GM12878 (cell line): Measurements from ENCODE around the gene KRT12. TPM values are rescaled to one million over a fixed set of nuclear protein-coding genes. Genes with fewer than 3 reads are reported as not detected.

Experiments
- ATAC-seq: fragments of 200-7000 bp; cut with Tn5 transposase; 3 replicates; pipeline ENCODE4 v1.9.1; 2020; ENCODE audit warnings: mild to moderate bottlenecking, moderate library complexity
- BruUV-seq: library from RNA; stranded (reverse); fragments of 400-500 nt; replicated peaks from 2 replicates; lab custom pipeline; 2021; lab: Mats Ljungman, UMichigan
- CTCF ChIA-PET: fragments of 300-600 bp; sonication (Branson Sonifier 250); formaldehyde crosslinking; extraction: SDS; loops from one replicate; lab custom pipeline; 2021; ENCODE audit warnings: inconsistent platforms; lab: Yijun Ruan, JAX
- POLR2A ChIA-PET: fragments of 350-600 bp; formaldehyde crosslinking; extraction: SDS; loops from one replicate; lab custom pipeline; 2021; ENCODE audit warnings: inconsistent platforms; lab: Charles Lee
- RAD21 ChIA-PET: fragments of 300-600 bp; sonication (Branson Sonifier 250); formaldehyde crosslinking; loops from one replicate; lab custom pipeline; 2023; ENCODE audit warnings: antibody characterized with exemption; ENCODE audit not compliant: unreplicated experiment; lab: Charles Lee
- SMC1A ChIA-PET: fragments of 300-600 bp; sonication (Branson Sonifier 250); formaldehyde crosslinking; loops from one replicate; lab custom pipeline; 2023; ENCODE audit not compliant: unreplicated experiment, uncharacterized antibody; lab: Charles Lee
- DNase-seq: peaks from one replicate; pipeline ENCODE4 v3.0.0-alpha.2; 2011; ENCODE audit warnings: low read depth, low spot score
- FAIRE-seq: peaks from 3 replicates; lab custom pipeline; 2011; peaks lifted over from hg19 to GRCh38; lab: Jason Lieb, UNC
- H2AFZ ChIP-seq: 2 replicates; pipeline ENCODE4 v1.6.0; 2011; ENCODE audit warnings: low read depth, low read length, control low read depth; ENCODE audit not compliant: control insufficient read depth
- H3K27ac ChIP-seq: 2 replicates; pipeline ENCODE4 v1.5.1; 2011; ENCODE audit warnings: control low read depth; ENCODE audit not compliant: control insufficient read depth, insufficient read depth
- H3K27me3 ChIP-seq, 2 experiments: replicated peaks in 1 of 2; 2 replicates each; pipeline versions ENCODE4 v1.6.0 to v1.6.1; 2011; ENCODE audit warnings: low read length in 1 of 2; ENCODE audit not compliant: control insufficient read depth in 2 of 2, insufficient read depth in 2 of 2
- H3K36me3 ChIP-seq, 2 experiments: 2 replicates each; pipeline ENCODE4 v1.5.1; 2011; ENCODE audit warnings: low read length in 1 of 2; ENCODE audit not compliant: control insufficient read depth in 2 of 2, insufficient read depth in 2 of 2
- H3K4me1 ChIP-seq: 2 replicates; pipeline ENCODE4 v1.6.1; 2011; ENCODE audit warnings: mild to moderate bottlenecking, low read length, moderate library complexity, mixed read lengths; ENCODE audit not compliant: control insufficient read depth, insufficient read depth
- H3K4me2 ChIP-seq: 2 replicates; pipeline ENCODE4 v1.6.0; 2011; ENCODE audit warnings: control low read depth; ENCODE audit not compliant: control insufficient read depth, insufficient read depth
- H3K4me3 ChIP-seq: fragments of 200-600 bp; sonication (generic); 2 replicates; pipeline ENCODE4 v1.5.1; 2016
- H3K79me2 ChIP-seq: 2 replicates; pipeline ENCODE4 v1.6.0; 2011; ENCODE audit warnings: low read length; ENCODE audit not compliant: control insufficient read depth, insufficient read depth
- H3K9ac ChIP-seq: 2 replicates; pipeline ENCODE4 v1.8.0; 2011; ENCODE audit warnings: low read length, control low read depth, mixed read lengths; ENCODE audit not compliant: control insufficient read depth, insufficient read depth
- H3K9me3 ChIP-seq: replicated peaks from 3 replicates; pipeline ENCODE4 v1.5.1; 2011; ENCODE audit warnings: mild to moderate bottlenecking, low read length; ENCODE audit not compliant: control insufficient read depth, insufficient read depth
- H4K20me1 ChIP-seq: 2 replicates; pipeline ENCODE4 v1.6.0; 2011; ENCODE audit not compliant: control insufficient read depth, insufficient read depth
- BHLHE40 ChIP-seq, 2 experiments: fragments of 450-650 bp in 1 of 2; IDR thresholded peaks; 2 replicates each; pipeline ENCODE4 v1.6.1; 2011 to 2017; ENCODE audit warnings: low read depth in 2 of 2, borderline replicate concordance in 1 of 2, improper control_type of control experiment in 1 of 2, low read length in 1 of 2, mild to moderate bottlenecking in 1 of 2
- DPF2 ChIP-seq: fragments of 450-650 bp; IDR thresholded peaks from 2 replicates; pipeline ENCODE4 v1.6.1; 2017; ENCODE audit warnings: mild to moderate bottlenecking
- MTA2 ChIP-seq: fragments of 450-650 bp; IDR thresholded peaks from 2 replicates; pipeline ENCODE4 v1.6.1; 2016; ENCODE audit warnings: low read depth, mild to moderate bottlenecking, moderate library complexity
- POLR2AphosphoS5 ChIP-seq: IDR thresholded peaks from 2 replicates; pipeline ENCODE4 v1.6.1; 2011; ENCODE audit warnings: mild to moderate bottlenecking, low read length, inconsistent platforms
- RCOR1 ChIP-seq: conservative IDR thresholded peaks from 2 replicates; pipeline ENCODE4 v1.6.1; 2012; ENCODE audit warnings: low read depth, low read length, improper control_type of control experiment
- SMC3 ChIP-seq: IDR thresholded peaks from 2 replicates; pipeline ENCODE4 v1.6.1; 2011; ENCODE audit warnings: low read length, improper control_type of control experiment, borderline replicate concordance
- ZNF207 ChIP-seq: fragments of 450-650 bp; IDR thresholded peaks from 2 replicates; pipeline ENCODE4 v1.6.1; 2014; ENCODE audit warnings: antibody characterized with exemption, mild to moderate bottlenecking, borderline replicate concordance
- ZNF274 ChIP-seq: IDR thresholded peaks from one replicate; pipeline ENCODE4 v1.8.0; 2011; ENCODE audit not compliant: insufficient read length, insufficient read depth
- ZNF384 ChIP-seq: IDR thresholded peaks from 2 replicates; pipeline ENCODE4 v1.6.1; 2012; ENCODE audit warnings: low read depth, mild to moderate bottlenecking, low read length, improper control_type of control experiment, borderline replicate concordance
- ZSCAN29 ChIP-seq: fragments of 450-650 bp; IDR thresholded peaks from 2 replicates; pipeline ENCODE4 v1.6.1; 2017; ENCODE audit warnings: mild to moderate bottlenecking, moderate library complexity
- WGBS: methylation state at CpG from one replicate; pipeline ENCODE4 v1.1.6; 2016; ENCODE audit warnings: low lambda C conversion rate; ENCODE audit not compliant: insufficient replicate concordance, insufficient coverage; ENCODE audit errors: missing lambda C conversion rate; 5-methylcytosine and 5-hydroxymethylcytosine counted together
- in situ Hi-C: fragments of 300-500 bp; cut with MboI; formaldehyde crosslinking; loops from 9 replicates; pipeline ENCODE4 v1.14.3; 2018; ENCODE audit warnings: mixed read lengths
- intact Hi-C: fragments of 100-400 bp; cut with micrococcal nuclease; formaldehyde crosslinking; loops from one replicate; pipeline ENCODE4 v1.14.2; 2022; ENCODE audit not compliant: unreplicated experiment
- polyA plus RNA-seq, 11 experiments: library from polyadenylated mRNA; depleted of rRNA in 4 of 11; unstranded in 6 of 11; stranded (reverse) in 5 of 11; fragments of >200 nt; fragmentation: Nextera tagmentation in 4 of 11; fragmentation: Illumina TruSeq in 1 of 11; extraction: Ambion mirVana in 4 of 11; extraction: Trizol in 1 of 11; gene quantifications; 1 replicate in 1 of 11; 2 replicates in 10 of 11; pipeline versions ENCODE4 v1.2.1 to v1.2.3, GENCODE V29; 2011 to 2016; ENCODE audit warnings: inconsistent platforms in 2 of 11, missing spikeins in 2 of 11, low read depth in 1 of 11
- total RNA-seq, 4 experiments: library from RNA; depleted of rRNA in 3 of 4; stranded (reverse); fragments of >200 nt in 3 of 4; fragmentation: Illumina TruSeq in 1 of 4; extraction: Trizol in 1 of 4; gene quantifications; 2 replicates each; pipeline versions ENCODE4 v1.2.1 to v1.2.3, GENCODE V29; 2013 to 2021
- TF ChIP-seq, protein P1 (sequence below): fragments of 450-650 bp; IDR thresholded peaks from 2 replicates; pipeline ENCODE4 v1.6.1; 2016; ENCODE audit warnings: mild to moderate bottlenecking
- TF ChIP-seq, protein P2 (sequence below): IDR thresholded peaks from 2 replicates; pipeline ENCODE4 v1.6.1; 2012; ENCODE audit warnings: low read depth, low read length, improper control_type of control experiment
- TF ChIP-seq, protein P3 (sequence below): fragments of 450-650 bp; IDR thresholded peaks from 2 replicates; pipeline ENCODE4 v1.6.1; 2018; ENCODE audit warnings: borderline replicate concordance, mild to moderate bottlenecking; ENCODE audit not compliant: partially characterized antibody

Gene KRT12
- total and polyA plus RNA-seq, 10 of the 15 experiments (the other 5 are each of a cell fraction or from before 2014, with no cell fraction given): not detected

DNA sequence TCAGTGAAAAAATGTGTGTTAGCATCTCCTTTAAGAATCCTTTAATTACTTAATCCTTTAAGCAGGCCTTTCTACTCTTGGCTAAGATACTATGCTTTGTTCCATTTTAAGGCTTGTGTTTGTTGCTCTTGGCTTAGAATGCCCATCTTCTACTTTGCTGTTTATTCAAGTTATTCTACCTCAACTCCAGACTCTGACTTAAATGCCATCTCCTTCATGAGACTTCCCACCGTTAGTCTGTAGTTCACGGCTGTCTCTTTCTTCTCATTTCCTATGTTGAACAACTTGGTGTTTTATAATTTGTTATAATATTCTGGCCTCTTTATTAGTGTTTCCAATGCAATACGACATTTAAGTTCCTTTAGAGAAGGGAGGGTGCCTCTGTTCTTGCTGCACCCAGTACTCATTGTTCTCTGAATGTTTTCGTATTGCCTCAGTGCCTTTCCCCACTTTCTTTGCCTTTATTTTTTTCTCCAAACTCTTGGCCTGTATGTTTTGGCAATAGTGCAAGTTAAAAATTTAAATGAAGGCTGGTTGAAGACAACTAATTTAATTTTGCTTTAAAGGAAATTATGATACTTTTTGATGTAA is 38.5 kb downstream of the KRT12 start:
- RAD21 ChIA-PET: no interaction called here
- 79% methylated on average over 4 of the region's 4 CpGs for WGBS
- FAIRE-seq (no peak), DNase-seq (no peak), ATAC-seq (no peak)
- Histone ChIP-seq H3K9ac (no peak overlapping the region), H3K27me3 (no peaks in the 10 kb centered on the region), H3K79me2 (no peaks in the 10 kb centered on the region), H3K36me3 (no peaks in the 10 kb centered on the region), H3K4me3 (no peak overlapping the region), H3K27ac (no peak overlapping the region), H3K4me1 (peaks cover 4% of the 10 kb centered on the region; the same call in 1 of the 2 replicates), H3K4me2 (no peak overlapping the region), H2AFZ (no peak overlapping the region), H3K9me3 (no peaks in the 10 kb centered on the region), H4K20me1 (no peaks in the 10 kb centered on the region)
- in situ Hi-C loops: no loop called here
- no TSS peak for BruUV-seq
- CTCF ChIA-PET: interaction anchor here (0.6 kb wide), 1 partner anchor 21 kb away, joined by 3 read pairs; no protein-coding TSS in a partner anchor
- POLR2A ChIA-PET: interaction anchor here (0.6 kb wide), 1 partner anchor 85 kb away, joined by 3 read pairs; no protein-coding TSS in a partner anchor
- SMC1A ChIA-PET: interaction anchor here (0.7 to 1.1 kb wide), 3 partner anchors 8 to 75 kb away, joined by 3 read pairs; no protein-coding TSS in a partner anchor
- TF ChIP-seq ZNF207 (no peak), DPF2 (no peak), BHLHE40 (IDR thresholded peaks at IDR 0.05; ENCODE audit: borderline replicate concordance in 1 of 2, low read depth in 2 of 2, low read length in 1 of 2) (no peak), SMC3 (no peak), MTA2 (no peak), ZSCAN29 (no peak), ZNF274 (no peak), RCOR1 (no peak), ZNF384 (no peak), POLR2AphosphoS5 (no peak)
- TF ChIP-seq, protein P1, sequence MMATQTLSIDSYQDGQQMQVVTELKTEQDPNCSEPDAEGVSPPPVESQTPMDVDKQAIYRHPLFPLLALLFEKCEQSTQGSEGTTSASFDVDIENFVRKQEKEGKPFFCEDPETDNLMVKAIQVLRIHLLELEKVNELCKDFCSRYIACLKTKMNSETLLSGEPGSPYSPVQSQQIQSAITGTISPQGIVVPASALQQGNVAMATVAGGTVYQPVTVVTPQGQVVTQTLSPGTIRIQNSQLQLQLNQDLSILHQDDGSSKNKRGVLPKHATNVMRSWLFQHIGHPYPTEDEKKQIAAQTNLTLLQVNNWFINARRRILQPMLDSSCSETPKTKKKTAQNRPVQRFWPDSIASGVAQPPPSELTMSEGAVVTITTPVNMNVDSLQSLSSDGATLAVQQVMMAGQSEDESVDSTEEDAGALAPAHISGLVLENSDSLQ: no peak
- TF ChIP-seq, protein P2, sequence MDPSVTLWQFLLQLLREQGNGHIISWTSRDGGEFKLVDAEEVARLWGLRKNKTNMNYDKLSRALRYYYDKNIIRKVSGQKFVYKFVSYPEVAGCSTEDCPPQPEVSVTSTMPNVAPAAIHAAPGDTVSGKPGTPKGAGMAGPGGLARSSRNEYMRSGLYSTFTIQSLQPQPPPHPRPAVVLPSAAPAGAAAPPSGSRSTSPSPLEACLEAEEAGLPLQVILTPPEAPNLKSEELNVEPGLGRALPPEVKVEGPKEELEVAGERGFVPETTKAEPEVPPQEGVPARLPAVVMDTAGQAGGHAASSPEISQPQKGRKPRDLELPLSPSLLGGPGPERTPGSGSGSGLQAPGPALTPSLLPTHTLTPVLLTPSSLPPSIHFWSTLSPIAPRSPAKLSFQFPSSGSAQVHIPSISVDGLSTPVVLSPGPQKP: no peak
- TF ChIP-seq, protein P3, sequence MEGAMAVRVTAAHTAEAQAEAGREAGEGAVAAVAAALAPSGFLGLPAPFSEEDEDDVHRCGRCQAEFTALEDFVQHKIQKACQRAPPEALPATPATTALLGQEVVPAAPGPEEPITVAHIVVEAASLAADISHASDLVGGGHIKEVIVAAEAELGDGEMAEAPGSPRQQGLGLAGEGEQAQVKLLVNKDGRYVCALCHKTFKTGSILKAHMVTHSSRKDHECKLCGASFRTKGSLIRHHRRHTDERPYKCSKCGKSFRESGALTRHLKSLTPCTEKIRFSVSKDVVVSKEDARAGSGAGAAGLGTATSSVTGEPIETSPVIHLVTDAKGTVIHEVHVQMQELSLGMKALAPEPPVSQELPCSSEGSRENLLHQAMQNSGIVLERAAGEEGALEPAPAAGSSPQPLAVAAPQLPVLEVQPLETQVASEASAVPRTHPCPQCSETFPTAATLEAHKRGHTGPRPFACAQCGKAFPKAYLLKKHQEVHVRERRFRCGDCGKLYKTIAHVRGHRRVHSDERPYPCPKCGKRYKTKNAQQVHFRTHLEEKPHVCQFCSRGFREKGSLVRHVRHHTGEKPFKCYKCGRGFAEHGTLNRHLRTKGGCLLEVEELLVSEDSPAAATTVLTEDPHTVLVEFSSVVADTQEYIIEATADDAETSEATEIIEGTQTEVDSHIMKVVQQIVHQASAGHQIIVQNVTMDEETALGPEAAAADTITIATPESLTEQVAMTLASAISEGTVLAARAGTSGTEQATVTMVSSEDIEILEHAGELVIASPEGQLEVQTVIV: no peak
- intact Hi-C loops: no loop called here
